PC-9 (cell line): ENCODE measurements around the gene ACSL1. TPM values are rescaled to one million over a fixed set of nuclear protein-coding genes. Genes with fewer than 3 reads are reported as not detected.

Experiments used
- BruUV-seq: library from RNA; stranded (reverse); fragments of 400-500 nt; replicated peaks from 2 replicates; lab custom pipeline; 2021; lab: Mats Ljungman, UMichigan
- CTCF ChIA-PET: fragments of 300-600 bp; sonication (Branson Sonifier 250); formaldehyde crosslinking; loops from one replicate; lab custom pipeline; 2022; ENCODE audit warnings: antibody characterized with exemption; lab: Charles Lee
- POLR2A ChIA-PET: fragments of 300-600 bp; sonication (Branson Sonifier 250); formaldehyde crosslinking; loops from one replicate; lab custom pipeline; 2022; ENCODE audit warnings: antibody characterized with exemption; ENCODE audit not compliant: unreplicated experiment; lab: Charles Lee
- DNase-seq, 2 experiments: peaks; one replicate each; pipeline versions ENCODE4 v3.0.0 to v3.0.0-alpha.2; 2015 to 2022; ENCODE audit warnings: mixed read lengths in 1 of 2
- H2AFZ ChIP-seq: fragments of 200-600 bp; sonication (generic); 2 replicates; pipeline ENCODE4 v1.8.1; 2017; ENCODE audit warnings: antibody characterized with exemption
- H3F3A ChIP-seq: fragments of 200-600 bp; sonication (generic); 2 replicates; pipeline ENCODE4 v1.8.1; 2017; ENCODE audit warnings: antibody characterized with exemption, mild to moderate bottlenecking, low read depth; ENCODE audit not compliant: insufficient read depth
- H3K27ac ChIP-seq: fragments of 200-600 bp; sonication (generic); 2 replicates; pipeline ENCODE4 v1.6.1; 2016; ENCODE audit warnings: mixed run types
- H3K27me3 ChIP-seq: fragments of 200-600 bp; sonication (generic); 2 replicates; pipeline ENCODE4 v1.6.1; 2016; ENCODE audit warnings: low read depth, mixed run types; ENCODE audit not compliant: insufficient read depth
- H3K36me3 ChIP-seq: fragments of 200-600 bp; sonication (generic); 2 replicates; pipeline ENCODE4 v1.6.1; 2016; ENCODE audit warnings: low read depth, mixed run types
- H3K4me1 ChIP-seq: fragments of 200-600 bp; sonication (generic); replicated peaks from 2 replicates; pipeline ENCODE4 v1.6.1; 2016; ENCODE audit warnings: mixed run types; ENCODE audit not compliant: insufficient read depth
- H3K4me2 ChIP-seq: fragments of 200-600 bp; sonication (generic); 2 replicates; pipeline ENCODE4 v1.6.1; 2017; ENCODE audit warnings: mixed run types
- H3K4me3 ChIP-seq: fragments of 200-600 bp; sonication (generic); 2 replicates; pipeline ENCODE4 v1.6.1; 2016; ENCODE audit warnings: mixed run types
- H3K79me2 ChIP-seq: fragments of 200-600 bp; sonication (generic); 2 replicates; pipeline ENCODE4 v1.6.1; 2017; ENCODE audit warnings: low read depth, mixed run types
- H3K9me2 ChIP-seq: fragments of 200-600 bp; sonication (generic); 2 replicates; pipeline ENCODE4 v1.8.1; 2017; ENCODE audit warnings: mild to moderate bottlenecking; ENCODE audit not compliant: insufficient read depth
- H3K9me3 ChIP-seq: fragments of 200-600 bp; sonication (generic); 2 replicates; pipeline ENCODE4 v1.8.1; 2016; ENCODE audit warnings: low read depth; ENCODE audit not compliant: insufficient read depth
- H4K20me1 ChIP-seq: fragments of 200-600 bp; sonication (generic); 2 replicates; pipeline ENCODE4 v1.8.1; 2017; ENCODE audit not compliant: insufficient read depth
- CTCF ChIP-seq: fragments of 200-600 bp; sonication (generic); conservative IDR thresholded peaks from 2 replicates; pipeline ENCODE4 v1.6.1; 2017; ENCODE audit warnings: mixed run types, antibody characterized with exemption, mild to moderate bottlenecking, moderate library complexity
- EZH2 ChIP-seq: fragments of 200-600 bp; sonication (generic); IDR thresholded peaks from 2 replicates; pipeline ENCODE4 v1.8.0; 2017; ENCODE audit warnings: antibody characterized with exemption, low read depth
- intact Hi-C: fragments of 100-400 bp; cut with micrococcal nuclease; formaldehyde crosslinking; loops from one replicate; pipeline ENCODE4 v1.10.0; 2022; ENCODE audit not compliant: unreplicated experiment
- total RNA-seq: library from RNA; stranded (reverse); gene quantifications from 2 replicates; pipeline ENCODE4 v1.2.3, GENCODE V29; 2021

The ACSL1 gene
- total RNA-seq, 1 experiment from 2014 or later: 96.6 TPM

- no TSS peak for BruUV-seq
- H3K79me2 ChIP-seq: no peaks in the 10 kb centered on the region
- no peaks in the 10 kb centered on the region for H4K20me1 ChIP-seq
- no peak for DNase-seq
- intact Hi-C loops: no loop called here
- H3F3A ChIP-seq: peaks cover 17% of the 10 kb centered on the region
- ChIA-PET POLR2A (no interaction called here), CTCF (no interaction called here)
- no peak overlapping the region for H3K27ac ChIP-seq
- no peak overlapping the region for H3K4me2 ChIP-seq
- no peaks in the 10 kb centered on the region for H3K9me2 ChIP-seq
- peaks cover 46% of the 10 kb centered on the region for H3K4me1 ChIP-seq
- TF ChIP-seq CTCF (no peak), EZH2 (no peak)
- no peaks in the 10 kb centered on the region for H3K36me3 ChIP-seq
- H3K27me3 ChIP-seq: no peaks in the 10 kb centered on the region
- no peak overlapping the region for H3K4me3 ChIP-seq
- H3K9me3 ChIP-seq: no peaks in the 10 kb centered on the region
- H2AFZ ChIP-seq: no peak overlapping the region
Observed at GRCh38 chr4:184750926-184751584, 74.7 kb downstream of the ACSL1 start.

GRCh38 chr4:184748251-184748652 lies 77.5 kb downstream of the ACSL1 start:
- intact Hi-C loops: loop anchor here (1.0 to 5.0 kb wide), 4 partner anchors 65 to 481 kb away; no protein-coding TSS in a partner anchor
- Histone ChIP-seq H3K4me1 (peaks cover 42% of the 10 kb centered on the region), H3K36me3 (no peaks in the 10 kb centered on the region), H3K4me2 (peak overlapping the region; percentile 72), H3F3A (peaks cover 20% of the 10 kb centered on the region), H3K4me3 (no peak overlapping the region), H3K27me3 (no peaks in the 10 kb centered on the region), H4K20me1 (no peaks in the 10 kb centered on the region), H3K27ac (peak overlapping the region; percentile 98), H2AFZ (no peak overlapping the region), H3K79me2 (no peaks in the 10 kb centered on the region), H3K9me2 (no peaks in the 10 kb centered on the region), H3K9me3 (no peaks in the 10 kb centered on the region)
- ChIA-PET POLR2A (no interaction called here), CTCF (no interaction called here)
- BruUV-seq: no TSS peak
- TF ChIP-seq CTCF: no peak
- no peak for TF ChIP-seq EZH2
- peak; percentile 67 to 85 for DNase-seq

- Histone ChIP-seq H3K4me3 (peak overlapping the region; percentile 36; the same call in 1 of the 2 replicates), H3K4me1 (peaks cover 42% of the 10 kb centered on the region), H3F3A (peaks cover 20% of the 10 kb centered on the region), H3K27me3 (no peaks in the 10 kb centered on the region), H3K9me2 (no peaks in the 10 kb centered on the region), H3K27ac (peak overlapping the region; percentile 98), H3K4me2 (peak overlapping the region; percentile 72), H2AFZ (peak overlapping the region; percentile 49), H3K9me3 (no peaks in the 10 kb centered on the region), H4K20me1 (no peaks in the 10 kb centered on the region), H3K36me3 (no peaks in the 10 kb centered on the region), H3K79me2 (no peaks in the 10 kb centered on the region)
- BruUV-seq: TSS peak; percentile 67
- CTCF ChIA-PET: interaction anchor here (0.6 to 0.7 kb wide), 5 partner anchors 15 to 265 kb away, joined by 3 to 11 read pairs (median 3); no protein-coding TSS in a partner anchor
- peak; percentile 78 to 86 for DNase-seq
- POLR2A ChIA-PET: interaction anchor here (0.6 to 0.9 kb wide), 3 partner anchors 13 to 1245 kb away, joined by 3 to 11 read pairs (median 4); no protein-coding TSS in a partner anchor
- intact Hi-C loops: loop anchor here (5.0 kb wide), 3 partner anchors 95 to 480 kb away; no protein-coding TSS in a partner anchor
- no peak for TF ChIP-seq CTCF
- no peak for TF ChIP-seq EZH2
Observed at GRCh38 chr4:184747034-184747830, 78.5 kb downstream of the ACSL1 start.
